Stimulated activated CD8-positive, alpha-beta memory T cell treated with anti-CD3 and anti-CD28 coated beads, Interleukin-7, amount 100 ng/mL, for 4 hours (primary cell): ENCODE results near the gene AP2A2.

Source experiments
- DNase-seq, 2 donors: peaks; one replicate each; pipeline ENCODE4 v3.0.0-alpha.2; 2020; ENCODE audit warnings: low read depth in 2 of 2

AP2A2 gene

DNA sequence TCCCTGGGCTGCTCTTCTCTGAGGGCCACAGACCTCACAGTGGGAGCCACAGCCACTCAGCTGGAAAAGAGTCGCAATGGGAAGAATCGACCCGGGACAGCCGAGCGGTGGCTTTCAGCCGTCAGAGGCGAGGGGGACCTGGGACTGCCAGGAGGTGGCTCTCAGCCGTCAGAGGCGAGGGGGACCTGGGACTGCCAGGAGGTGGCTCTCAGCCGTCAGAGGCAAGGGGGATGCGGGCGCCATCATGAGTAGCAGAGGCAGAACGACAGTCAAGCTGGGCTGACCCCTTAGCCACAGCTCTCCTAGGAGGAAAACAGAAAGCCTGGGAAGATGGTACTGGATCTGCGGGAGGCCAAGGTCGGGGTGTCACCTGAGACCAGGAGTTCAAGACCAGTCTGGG is 134.1 kb downstream of the AP2A2 start:
- no peak for DNase-seq

DNA sequence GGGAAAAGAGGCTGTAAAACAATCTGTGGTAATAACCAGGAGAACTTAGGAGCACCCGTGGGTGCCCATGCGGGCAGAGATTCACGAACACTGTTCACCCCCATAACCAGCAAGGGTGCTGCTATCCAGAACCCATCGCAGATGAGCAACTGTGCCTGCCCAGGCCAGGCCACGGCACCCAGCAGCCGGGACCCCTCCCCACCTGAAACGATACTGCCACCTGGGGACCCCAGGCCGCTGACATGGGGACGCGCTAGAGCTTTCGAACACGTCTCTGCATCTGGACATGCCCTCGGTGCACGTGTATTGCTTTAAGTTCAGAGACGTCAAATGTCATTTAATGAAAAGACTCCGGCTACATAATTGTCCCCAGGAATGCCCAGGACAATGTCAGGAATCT is 134.7 kb downstream of the AP2A2 start:
- no peak for DNase-seq

DNA sequence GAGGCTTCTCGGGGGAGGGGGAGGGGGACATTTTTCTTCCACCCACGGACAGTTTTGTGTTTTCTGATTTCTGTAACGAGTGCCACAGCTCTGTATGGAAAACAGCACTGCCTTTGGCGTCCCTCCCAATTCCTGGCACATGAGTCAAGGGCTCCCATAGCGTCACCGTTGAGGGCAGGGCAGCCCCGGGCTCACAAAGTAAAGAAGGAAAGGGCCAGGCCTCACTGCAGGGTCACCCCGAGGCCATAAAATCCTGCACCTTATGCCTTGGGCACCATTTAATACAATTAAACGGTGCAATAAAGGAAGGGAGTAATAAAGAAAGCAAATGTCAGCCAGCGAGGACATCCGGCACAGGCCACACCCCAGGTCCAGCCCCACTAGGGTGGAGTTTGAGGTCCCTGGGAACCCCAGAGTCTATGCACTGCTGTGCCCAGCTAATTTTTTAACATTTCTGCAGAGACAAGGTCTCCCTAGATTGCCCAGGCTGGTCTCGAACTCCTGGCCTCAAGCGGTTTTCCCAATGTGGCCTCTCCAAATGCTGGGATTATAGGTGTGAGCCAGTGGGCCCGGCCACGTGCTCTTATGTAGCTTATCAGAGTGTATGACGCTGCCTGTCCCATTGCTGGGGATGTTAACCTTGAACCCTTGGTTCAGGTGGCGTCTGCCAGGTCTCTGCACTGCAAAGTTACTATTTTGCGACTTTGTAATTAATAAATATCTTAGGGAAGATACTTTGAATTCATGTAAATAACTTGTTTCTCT is 135.4 kb downstream of the AP2A2 start:
- DNase-seq = no peak
